GM18505 (cell line): ENCODE results near the gene IER2.
"Not testable (repeated sequence)": the region's sequence is repeated elsewhere in the genome, so short reads cannot be mapped to it uniquely, and the experiment has no call there.

Experiments used
- ATAC-seq: cut with Tn5 transposase; IDR thresholded peaks from one replicate; pipeline ENCODE4 v1.9.1; 2021; ENCODE audit not compliant: unreplicated experiment
- POLR2A ChIP-seq: IDR thresholded peaks from 4 replicates; pipeline ENCODE4 v1.6.1; 2011; ENCODE audit warnings: borderline replicate concordance; ENCODE audit not compliant: insufficient read depth, insufficient read length; ENCODE audit errors: extremely low read depth

Gene IER2

GRCh38 chr19:13173139-13173737 lies 23.0 kb downstream of the IER2 start:
- no peak for ATAC-seq

DNA sequence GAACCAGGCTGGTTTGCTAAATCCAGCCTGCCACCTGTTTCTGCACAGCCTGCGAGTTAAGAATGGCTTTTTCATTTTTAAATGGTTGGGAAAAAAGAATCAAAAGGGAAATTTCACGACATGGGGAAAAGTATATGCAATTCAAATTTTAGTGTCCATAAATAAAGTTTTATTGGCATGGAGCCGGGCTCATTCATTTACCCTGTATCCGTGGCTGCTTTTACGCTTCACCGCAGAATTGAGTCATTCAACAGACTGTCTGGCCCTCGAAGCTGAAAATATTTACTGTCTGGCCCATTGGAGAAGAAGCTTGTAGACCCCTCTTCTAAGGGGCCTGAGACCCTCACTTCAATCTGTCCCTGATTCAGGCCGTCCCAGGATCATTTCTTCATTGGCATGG lies 26.1 kb downstream of the IER2 start:
- ATAC-seq: no peak
- no peak for TF ChIP-seq POLR2A

More at GRCh38 chr19:13173139-13173737, 23.0 kb downstream of the IER2 start:
- TF ChIP-seq POLR2A: no peak

GRCh38 chr19:13177584-13177983 lies 27.4 kb downstream of the IER2 start:
- ATAC-seq: not testable (repeated sequence)

DNA sequence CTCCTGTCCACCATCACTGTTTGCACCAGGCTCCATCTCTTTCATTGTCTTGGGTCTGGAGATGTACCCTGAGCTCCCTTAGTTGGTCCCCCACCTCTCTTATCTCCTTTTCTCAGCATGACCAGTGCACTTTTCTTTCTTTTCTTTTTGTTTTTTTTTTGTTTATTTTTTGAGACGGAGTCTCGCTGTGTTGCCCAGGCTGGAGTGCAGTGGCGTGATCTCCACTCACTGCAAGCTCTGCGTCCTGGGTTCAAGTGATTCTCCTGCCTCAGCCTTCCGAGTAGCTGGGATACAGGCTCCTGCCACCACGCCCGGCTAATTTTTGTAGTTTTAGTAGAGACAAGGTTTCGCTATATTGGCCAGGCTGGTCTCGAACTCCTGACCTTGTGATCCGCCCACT lies 28.1 kb downstream of the IER2 start:
- ATAC-seq: not testable (repeated sequence)

GRCh38 chr19:13181747-13182388 lies 31.7 kb downstream of the IER2 start:
- no peak for TF ChIP-seq POLR2A
- no peak for ATAC-seq

- ATAC-seq: not testable (repeated sequence)
Measured at GRCh38 chr19:13184926-13185325, 34.7 kb downstream of the IER2 start.

- not testable (repeated sequence) for ATAC-seq
Measured at GRCh38 chr19:13185763-13186657, 35.8 kb downstream of the IER2 start.

- not testable (repeated sequence) for ATAC-seq
Measured at GRCh38 chr19:13186688-13187087, 36.5 kb downstream of the IER2 start.

DNA sequence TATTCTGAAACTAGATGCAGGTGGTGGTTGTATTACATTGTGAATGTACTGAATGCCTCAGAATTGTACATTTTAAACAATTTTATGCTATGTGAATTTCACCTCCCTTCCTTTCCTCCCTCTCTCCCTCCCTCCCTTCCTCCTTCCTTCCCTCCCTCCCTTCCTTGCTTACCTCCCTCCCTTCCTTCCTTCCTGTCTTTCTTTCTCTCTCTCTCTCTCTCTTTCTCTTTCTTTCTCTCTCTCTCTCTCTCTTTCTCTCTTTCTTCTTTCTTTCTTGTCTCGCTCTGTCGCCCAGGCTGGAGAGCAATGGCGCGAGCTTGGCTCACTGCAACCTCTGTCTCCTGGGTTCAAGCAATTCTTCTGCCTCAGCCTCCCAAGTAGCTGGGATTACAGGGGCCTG lies 37.2 kb downstream of the IER2 start:
- no peak for ATAC-seq
- no peak for TF ChIP-seq POLR2A

GRCh38 chr19:13189600-13189999 lies 39.4 kb downstream of the IER2 start:
- no peak for ATAC-seq

DNA sequence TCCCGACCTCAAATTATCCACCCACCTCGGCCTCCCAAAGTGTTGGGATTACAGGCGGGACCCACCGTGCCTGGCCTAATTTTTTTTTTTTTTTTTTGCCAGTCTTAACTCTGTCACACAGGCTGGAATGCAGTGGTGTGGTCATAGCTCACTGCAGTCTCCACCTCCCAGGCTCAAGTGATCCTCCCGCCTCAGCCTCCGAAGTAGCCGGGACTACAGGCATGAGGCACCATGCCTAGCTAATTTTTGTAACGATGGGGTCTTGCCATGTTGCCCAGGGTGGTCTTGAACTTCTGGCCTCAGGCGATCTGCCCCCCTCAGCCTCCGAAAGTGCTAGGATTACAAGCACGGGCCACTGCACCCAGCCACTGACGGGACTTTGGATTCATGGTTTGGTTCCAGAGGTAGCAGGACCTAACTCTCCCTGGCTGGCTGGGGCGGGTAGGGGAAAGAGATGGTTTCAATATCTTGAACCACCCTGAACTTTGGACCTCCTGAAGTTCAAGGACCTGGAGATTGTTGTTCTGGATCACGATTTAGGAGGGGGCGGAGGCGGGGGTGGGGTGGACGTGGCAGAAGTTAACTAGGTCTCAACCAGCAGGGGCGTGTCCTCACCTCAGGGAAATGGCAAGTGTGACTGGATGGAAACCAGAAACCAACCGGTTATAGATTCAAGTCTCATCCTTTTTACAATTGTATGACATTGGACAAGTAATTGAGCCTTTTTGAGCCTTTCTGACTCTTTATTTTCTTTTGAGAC lies 40.8 kb downstream of the IER2 start:
- no peak for TF ChIP-seq POLR2A
- ATAC-seq: no peak

More at GRCh38 chr19:13189600-13189999, 39.4 kb downstream of the IER2 start:
- no peak for TF ChIP-seq POLR2A

GRCh38 chr19:13195678-13196077 lies 45.5 kb downstream of the IER2 start:
- no peak for TF ChIP-seq POLR2A
- no peak for ATAC-seq

DNA sequence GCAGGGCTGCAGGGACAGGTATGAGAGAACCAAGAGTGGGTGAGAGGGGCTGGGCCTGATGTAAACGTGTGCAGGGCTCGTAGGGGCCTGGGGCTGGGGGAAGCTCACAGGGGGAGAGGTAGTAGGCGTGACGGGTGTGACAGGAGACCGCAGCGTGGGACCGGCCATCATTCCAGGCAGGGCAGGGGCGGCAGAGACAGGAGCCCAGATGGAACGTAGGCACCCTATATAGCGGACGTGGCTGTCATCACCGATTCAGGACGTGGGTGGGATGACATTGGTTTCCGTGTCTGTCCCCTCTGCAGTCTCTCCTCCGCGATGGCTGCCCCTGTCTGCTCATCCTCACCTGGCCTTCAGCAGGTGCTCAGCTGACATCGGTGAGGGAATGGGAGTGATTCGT lies 48.4 kb downstream of the IER2 start:
- TF ChIP-seq POLR2A: no peak

DNA sequence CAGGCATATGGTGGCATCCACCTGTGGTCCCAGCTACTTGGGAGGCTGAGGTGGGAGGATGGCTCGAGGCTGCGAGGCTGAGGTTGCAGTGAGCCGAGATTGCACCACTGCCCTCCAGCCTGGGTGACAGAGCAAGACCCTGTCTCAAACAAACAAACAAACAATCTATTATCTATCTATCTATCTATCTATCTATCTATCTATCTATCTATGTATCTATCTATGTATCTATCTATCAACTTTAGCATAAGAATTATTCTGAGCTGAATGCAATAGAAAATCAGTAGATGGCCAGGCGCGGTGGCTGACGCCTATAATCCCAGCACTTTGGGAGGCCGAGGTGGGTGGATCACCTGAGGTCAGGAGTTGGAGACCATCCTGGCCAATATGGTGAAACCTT lies 51.9 kb downstream of the IER2 start:
- not testable (repeated sequence) for ATAC-seq

More for the DNA sequence above, 48.4 kb downstream of the IER2 start:
- no peak for ATAC-seq
